Activated CD8-positive, alpha-beta memory T cell treated with anti-CD3 and anti-CD28 coated beads for 4 hours (primary cell): ENCODE data around the gene HLA-F.

Source experiments
- DNase-seq, 2 donors: peaks; one replicate each; pipeline ENCODE4 v3.0.0-alpha.2; 2020; ENCODE audit warnings: low read depth in 2 of 2

The HLA-F gene

DNA sequence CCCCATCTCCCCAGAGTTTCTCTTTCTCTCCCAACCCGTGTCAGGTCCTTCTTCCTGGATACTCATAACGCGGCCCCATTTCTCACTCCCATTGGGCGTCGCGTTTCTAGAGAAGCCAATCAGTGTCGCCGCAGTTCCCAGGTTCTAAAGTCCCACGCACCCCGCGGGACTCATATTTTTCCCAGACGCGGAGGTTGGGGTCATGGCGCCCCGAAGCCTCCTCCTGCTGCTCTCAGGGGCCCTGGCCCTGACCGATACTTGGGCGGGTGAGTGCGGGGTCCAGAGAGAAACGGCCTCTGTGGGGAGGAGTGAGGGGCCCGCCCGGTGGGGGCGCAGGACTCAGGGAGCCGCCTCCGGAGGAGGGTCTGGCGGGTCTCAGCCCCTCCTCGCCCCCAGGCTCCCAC, at the start of gene HLA-F:
TSS of gene HLA-F (plus strand) at position 173 of the 404 bp plus-strand sequence. CDS start at position 203, 30 bp downstream.
- peak; percentile 62 to 74 for DNase-seq

DNA sequence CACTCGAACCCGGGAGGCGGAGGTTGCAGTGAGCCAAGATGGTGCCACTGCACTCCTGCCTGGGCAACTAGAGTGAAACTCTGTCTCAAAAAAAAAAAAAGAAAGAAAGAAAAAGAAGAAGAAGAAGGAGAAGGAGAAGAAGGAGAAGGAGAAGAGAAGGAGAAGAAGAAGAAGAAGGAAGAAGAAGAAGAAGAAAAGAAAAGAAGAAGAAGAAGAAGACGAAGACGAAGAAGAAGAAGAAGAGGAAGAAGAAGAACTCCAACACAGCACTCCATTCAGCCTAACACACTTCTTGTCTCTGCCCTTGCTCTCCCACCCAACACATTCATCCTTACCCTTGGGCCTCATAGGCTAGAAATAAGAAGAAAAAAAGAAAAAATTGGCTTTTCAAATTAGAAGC, 49.2 kb upstream of the HLA-F start:
- DNase-seq, result no peak

DNA sequence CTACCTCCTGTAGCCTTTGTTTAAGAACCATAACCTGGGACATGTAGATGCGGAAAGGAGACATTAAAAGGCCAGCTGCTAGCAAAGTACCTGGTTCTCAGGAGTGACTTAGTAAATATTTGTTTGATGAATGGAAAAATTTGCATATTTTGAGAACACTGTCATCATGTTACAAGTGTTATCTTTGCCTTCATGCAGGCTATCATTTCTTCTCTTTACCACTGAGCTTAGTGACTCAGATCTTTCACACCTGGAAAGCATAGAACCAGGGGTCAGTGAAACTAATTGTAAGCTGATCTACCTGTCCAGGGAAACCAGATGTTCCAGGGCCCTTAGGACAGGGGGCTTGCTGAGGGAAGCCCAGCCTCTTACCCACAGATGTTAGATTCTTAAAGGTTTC, 47.7 kb upstream of the HLA-F start:
- no peak for DNase-seq

DNA sequence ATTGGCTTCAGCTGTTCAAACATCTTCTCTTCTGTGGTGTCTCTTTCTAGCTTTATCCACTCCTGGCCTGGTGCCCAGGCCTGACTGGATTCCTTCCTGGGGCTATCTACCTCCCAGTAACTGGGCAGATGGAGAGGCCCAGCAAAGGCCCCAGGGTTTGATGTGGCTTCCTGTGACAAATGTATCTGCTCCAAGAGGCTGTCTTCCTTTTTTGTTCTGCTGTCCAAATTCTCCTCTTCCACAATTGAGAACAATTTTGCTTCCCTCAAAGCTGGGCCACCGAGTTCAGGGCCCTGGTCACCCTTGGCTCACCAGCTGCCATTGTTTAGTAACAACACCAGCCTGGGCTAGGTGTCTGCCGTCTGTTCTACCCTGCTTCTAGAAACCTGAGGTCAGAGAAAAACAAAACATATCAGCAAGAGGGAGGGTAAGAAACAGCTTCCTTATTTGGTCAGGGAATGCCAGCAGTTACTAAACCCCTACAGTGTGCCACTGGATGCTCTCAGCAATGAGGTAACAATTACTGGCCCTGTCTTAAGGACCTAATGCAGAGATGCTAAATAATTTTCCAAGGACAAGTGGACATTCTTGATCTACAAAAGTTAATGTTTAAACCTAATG, 46.1 kb upstream of the HLA-F start:
- no peak for DNase-seq

DNA sequence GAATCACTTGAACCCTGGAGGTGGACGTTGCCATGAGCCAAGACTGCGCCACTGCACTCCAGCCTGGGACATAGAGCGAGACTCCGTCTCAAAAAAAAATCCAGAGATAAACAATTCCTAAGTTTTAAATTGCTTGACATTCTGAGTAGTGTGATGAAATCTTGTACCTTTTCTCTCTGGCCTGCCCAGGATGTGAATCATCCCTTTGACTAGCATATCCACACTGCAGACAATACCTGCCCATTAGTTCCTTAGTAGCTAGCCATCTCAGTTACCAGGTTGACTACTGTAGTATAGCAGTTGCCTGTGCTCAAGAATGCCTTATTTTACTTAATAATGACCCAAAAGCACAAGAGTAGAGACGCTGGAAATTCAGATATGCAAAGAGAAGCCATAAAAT, 45.1 kb upstream of the HLA-F start:
- DNase-seq, result no peak

DNA sequence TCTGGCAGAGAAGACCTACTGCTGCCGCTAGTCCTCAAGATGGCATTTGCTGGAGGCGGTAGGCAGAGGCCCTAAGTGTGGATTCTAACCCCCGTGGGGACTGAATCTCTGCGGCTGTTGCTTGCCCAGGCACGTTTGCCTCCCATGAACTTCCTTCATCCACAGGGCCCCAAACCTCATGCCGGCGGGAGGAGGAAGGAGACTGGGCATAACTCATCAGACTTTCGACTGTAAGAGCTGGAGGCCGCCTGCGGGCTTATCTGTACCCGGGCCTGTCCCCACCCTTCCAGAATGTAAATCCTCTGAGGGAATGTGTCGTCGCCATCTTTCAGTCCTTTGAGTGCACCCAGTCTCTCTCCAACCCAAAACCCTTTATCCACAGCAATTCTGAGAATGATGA, 43.3 kb upstream of the HLA-F start:
- no peak for DNase-seq

DNA sequence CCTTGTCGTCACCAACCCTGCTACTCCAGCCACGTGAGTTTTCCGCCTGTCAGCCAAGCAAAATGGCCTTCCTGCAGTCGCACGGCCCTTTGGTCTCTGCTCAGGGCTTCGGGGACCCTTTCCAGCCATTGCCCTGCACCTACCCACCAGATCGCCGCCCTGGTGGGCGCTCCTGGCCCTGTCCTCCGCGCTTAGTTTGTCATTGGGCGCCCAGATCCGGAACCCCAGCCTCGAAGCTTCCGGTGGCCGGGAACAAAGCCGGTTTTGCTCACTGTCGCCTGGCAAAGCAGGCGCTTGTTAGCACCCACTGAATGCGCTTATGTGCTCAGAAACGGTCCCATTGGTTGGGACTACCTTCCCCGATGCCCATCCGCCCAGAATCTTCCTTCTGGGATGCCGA, 42.8 kb upstream of the HLA-F start:
- no peak for DNase-seq

DNA sequence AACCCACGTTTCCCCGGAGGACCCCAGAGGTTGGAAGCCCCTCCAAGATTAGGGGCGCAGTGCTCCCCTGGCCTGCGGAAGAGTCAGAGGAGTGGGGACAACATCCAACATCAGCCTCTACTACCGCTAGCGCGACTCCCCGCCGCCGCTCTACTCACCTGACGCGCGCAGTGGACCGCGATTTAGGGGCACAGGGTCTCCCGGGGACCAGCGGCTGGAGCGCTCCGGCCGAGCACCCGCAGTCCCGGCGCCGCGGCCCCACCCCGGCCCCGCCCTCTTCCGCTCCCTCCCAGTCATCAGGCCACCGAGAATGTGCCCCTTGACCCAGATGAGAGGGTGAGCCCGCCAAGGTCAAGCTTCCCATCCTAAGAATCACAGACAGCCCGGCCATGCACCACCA, 42.3 kb upstream of the HLA-F start, which contains the start of gene ZFP57:
TSS of gene ZFP57 (minus strand) at position 249 of the 400 bp plus-strand sequence. CDS start 4,149 bp downstream, outside the sequence.
- DNase-seq, result no peak

DNA sequence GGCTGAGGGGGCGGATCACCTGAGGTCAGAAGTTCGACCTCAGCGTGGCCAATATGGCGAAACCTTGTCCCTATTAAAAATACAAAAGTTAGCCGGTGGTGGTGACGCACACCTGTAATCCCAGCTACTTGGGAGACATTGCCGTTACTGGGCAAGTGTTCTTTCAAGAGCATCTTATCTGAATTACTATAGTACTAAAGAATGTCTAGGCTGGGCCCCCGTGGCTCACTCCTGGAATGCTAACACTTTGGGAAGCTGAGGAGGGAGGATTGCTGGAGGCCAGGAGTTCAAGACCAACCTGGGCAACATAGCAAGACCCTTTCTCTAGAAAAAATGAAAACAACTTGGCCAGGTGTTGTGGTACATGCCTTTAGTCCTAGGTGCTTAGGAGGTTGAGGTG, 41.4 kb upstream of the HLA-F start:
- no peak for DNase-seq

DNA sequence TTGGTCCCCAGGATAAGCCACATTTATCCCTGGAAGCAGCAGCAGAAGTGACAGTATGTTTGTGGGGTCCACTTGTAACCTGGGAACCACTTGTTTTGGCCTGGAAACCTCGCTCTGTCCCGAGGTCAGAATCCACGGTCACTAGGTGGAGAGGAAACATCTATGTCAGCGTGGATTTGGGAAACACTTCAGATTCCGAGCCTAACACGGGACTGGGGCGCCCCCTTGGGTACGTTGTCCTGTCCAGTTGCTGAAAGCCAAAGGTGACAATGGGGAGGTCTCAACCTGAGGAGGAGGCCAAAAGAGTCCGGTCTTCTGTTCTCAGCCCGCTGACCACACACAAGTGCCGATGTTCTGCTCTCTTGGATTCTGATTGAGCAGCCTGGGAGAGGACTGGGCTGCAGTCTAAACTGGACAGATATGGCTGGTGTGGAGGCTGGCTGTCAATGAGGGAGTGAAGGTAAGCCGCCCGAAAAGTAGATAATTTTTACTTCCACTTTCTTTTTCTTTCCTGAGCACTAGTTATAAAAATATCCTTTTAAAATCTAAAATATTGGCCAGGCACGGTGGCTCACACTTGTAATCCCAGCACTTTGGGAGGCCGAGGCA, 37.4 kb upstream of the HLA-F start:
- DNase-seq, result no peak

DNA sequence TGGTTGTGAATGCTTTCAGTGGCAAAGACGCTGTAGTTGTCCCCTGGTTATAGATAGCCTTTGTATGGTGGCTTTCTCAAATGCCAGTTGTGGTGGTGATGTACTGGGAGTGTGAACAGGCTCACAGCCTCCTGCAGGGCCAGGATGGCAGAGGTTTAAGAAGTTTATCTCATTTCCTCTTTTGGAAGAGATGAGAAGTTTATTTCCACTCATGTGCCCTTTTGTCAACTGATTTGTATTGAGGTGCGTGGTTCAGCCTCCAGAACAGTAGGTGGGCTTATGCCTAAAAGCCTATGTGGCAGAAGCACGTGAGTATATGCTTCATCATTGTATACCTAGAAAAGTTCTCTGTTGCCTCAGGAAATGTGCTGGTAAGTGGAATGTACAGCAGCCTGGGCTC, 28.6 kb upstream of the HLA-F start:
- DNase-seq, result no peak

DNA sequence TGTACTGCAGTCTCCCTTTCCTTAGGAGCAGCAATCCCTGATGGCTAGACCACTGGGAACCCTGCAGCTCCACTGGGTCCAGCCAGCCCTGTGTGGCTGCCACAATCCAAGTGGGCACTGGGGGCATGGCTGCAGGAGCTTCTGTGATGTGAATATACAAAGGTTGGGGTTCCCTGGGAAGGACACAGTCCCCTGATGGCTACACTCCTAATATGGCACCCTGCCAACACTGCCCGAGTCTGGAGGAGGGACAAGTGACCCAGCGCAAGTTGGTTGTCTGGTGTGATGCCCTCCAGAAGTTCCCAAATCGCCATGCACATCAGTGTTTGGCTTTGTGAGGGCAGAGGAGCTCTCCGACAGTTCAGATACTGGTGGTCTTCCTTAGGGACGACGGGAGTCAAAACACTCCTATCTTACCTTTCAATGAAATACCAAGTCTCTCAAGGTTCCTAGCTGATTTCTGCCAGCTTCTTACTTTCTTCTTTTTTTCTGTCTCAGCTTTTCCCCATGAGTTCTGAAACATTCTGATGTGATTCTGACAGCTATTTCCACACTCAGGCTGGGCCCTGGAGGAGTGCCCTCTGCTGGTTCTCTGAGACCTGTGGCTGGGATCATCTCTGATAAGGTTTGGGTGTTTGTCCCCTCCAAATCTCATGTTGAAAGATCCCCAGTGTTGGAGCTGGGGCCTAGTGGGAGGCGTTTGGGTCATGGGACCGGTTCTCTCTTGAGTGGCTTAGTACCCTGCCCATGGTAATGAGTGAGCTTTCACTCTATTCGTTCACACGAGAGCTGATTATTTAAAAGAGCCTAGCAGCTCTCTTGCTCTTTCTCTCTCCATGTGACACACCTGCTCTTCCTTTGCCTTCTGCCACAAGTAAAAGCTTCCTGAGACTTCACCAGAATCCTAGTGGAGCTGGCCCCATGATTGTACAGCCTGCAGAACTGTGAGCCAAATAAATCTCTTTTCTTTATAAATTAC, 26.8 kb upstream of the HLA-F start:
- DNase-seq, result no peak

DNA sequence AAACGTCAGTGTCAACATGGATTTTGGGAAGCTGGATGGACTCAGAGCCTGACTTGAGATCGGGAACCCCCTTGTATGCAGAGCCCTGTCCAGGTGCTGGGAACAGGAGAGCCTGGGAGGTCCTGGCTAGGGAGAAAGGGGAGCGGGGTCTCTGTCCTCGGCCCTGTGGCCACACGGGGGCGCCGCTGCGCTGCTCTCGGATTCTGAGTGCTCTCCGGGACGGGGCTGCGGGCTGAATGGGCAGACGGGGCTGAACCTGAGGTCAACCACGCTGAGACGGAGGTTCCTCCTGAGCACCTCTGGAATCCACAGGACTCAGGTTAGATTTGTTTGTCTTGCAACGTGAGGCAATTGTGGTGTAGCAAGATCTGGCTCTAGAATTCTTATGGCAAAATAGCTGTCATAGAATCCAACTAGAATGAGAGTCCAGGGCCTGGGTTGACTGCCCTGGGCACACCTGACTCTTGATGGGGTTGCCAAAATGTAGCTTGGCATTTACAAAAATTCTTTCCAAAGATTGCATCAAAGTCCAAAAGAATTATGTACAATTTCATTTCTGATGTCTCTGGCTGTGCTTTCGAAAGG, 20.6 kb upstream of the HLA-F start:
- DNase-seq, result peak; percentile 43 to 64

DNA sequence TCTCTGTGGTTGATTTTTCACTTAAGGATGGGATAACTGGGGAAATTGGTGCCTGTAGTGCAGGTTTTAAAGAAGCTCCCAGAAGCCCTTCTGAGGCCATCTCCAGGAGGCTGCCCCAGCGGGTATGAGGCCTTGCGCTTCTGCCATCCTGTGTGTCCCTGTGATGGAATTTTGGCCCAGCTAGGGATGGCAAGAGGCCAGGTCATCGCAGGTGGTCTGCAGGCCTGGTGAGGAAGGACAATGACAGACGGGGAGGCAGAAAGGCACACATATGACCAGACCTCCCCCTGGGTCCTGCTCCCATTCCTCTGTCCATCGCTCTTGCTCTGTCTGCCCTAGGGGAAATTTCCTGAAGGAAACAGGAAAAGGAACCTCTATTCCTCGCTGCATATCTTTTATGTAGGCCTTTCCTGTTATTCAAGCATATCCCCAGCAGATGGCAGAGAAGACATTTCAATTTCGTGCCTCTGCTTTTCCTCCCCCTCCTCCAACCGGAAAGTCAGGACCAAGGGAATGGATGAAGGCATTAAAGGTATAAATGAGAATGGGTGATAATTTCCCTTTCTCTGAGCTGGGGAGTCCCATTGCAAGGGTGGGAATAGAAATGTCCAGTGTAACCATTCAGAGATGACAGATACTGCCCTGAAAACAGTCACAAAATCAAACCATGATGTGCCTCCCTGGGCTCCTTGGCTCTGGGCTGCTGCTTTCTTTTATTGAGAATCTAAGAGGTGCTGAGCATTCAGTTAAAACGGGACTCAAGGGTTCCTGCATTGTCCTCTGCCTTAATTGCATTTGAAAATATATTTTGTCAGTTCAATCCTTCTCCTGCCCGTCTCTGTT, 17.6 kb upstream of the HLA-F start:
- DNase-seq, result no peak

DNA sequence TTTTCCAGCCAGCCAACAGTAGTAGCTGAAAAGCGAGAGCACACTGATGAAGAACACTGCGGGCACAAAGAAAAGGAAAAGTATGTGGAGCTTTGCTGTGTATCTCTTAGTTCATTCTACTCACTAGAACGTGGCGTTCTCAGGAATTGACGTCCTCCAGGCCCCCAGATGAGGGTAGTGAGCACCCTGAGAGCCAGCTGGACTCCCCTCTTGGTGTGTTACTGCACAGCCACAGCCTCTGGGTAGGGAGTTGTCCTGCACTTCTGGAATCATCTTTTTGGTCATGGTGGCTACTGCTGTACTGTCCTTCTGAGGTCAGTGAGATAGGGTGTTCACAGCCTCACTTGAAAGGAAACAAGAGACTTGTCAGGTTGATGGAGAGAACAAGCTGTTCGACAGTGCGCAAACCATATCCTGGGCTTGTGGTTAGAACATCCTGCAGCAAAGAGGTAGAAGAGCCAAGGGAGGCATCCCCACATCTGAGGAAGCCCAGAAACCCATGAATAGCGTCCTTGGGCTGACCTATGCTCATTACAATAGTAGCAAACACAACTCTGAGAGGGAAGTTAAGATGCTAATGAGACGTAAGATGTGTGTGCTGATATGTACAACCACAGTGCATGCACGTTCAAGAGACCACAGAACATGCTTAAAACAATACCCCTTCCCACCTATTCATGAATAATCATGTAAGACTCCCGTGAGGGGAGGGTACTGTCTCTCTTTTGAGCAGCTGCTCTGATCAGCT, 14.6 kb upstream of the HLA-F start:
- no peak for DNase-seq

DNA sequence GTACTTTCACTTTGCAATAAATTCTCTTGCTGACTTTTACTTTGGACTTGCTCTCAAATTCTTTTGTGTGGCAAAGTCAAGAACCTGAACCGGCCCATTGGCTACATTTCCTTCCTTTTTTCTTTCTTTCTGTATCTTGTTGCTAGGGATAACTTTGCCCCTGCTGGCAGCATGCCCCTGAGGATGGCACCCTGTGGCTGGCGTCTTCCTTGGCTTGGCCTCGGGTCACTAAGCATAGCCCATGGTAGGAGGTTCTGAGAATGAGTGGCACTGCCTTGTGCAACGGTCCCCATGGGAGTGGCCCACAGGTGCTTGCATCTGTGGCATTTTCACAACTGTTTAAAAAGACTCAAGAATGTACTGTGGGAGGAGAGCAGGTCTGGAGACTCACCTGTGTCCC, 14.0 kb upstream of the HLA-F start:
- DNase-seq, result no peak

DNA sequence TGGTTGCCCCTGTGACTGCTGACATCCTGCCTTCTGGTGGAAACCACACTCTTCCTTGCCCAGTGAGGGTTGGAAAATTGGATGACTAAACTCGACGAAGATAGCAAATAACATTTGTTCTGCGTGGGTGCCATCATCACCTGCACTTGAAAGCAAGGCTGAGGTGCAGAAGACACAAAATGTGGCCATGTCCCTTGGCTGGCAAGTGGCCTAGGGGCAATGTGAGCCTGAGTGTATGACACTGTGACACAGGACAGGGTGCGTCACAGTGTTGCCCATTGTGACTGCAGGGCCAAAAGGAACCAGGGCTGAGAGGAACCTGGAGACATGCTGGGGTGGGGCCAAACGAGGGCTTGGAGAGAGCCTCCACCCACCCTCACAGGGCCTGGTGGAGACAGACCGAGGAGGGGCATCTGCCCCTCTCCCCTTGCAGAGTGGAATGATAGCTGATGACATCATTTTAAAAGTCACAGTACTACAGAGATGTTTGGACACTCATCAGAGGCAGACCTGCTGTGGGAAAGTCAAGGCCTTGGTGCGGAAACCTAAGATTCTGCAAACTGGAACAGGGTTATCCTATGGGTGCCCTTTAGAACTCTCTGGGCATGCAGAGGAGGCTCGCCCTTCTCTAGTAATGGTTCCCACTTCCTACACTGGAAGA, 12.8 kb upstream of the HLA-F start:
- DNase-seq, result no peak

DNA sequence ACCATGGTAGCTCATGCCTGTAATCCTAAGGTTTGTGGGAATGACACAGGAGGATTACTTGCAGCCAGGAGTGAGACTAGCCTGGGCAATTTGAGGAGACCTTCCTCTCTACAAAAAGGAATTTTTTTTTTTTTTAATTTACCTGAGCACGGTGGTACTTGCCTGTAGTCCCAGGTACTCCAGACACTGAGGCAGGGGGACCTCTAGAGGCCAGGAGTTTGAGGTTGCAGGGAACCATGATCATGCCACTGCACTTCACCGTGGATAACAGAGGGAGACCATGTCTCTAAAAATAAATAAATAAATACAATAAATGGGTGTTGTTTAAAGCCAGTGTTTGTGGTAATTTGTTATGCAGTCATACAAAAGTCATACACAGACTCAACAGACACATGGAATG, 2.4 kb upstream of the HLA-F start:
- no peak for DNase-seq

DNA sequence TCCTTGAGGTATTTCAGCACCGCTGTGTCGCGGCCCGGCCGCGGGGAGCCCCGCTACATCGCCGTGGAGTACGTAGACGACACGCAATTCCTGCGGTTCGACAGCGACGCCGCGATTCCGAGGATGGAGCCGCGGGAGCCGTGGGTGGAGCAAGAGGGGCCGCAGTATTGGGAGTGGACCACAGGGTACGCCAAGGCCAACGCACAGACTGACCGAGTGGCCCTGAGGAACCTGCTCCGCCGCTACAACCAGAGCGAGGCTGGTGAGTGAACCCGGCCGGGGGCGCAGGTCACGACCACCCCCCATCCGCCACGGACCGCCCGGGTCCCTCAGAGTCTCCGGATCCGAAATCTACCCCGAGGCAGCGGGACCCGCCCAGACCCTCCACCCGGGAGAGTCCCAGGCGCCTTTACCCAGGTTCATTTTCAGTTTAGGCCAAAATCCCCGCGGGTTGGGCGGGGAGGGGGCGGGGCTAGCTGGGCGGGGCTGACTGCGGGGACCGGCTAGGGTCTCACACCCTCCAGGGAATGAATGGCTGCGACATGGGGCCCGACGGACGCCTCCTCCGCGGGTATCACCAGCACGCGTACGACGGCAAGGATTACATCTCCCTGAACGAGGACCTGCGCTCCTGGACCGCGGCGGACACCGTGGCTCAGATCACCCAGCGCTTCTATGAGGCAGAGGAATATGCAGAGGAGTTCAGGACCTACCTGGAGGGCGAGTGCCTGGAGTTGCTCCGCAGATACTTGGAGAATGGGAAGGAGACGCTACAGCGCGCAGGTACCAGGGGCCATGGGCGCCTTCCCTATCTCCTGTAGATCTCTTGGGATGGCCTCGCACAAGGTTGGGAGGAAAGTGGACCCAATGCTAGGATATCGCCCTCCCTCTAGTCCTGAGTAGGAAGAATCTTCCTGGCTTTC, 693 bp downstream of the HLA-F start:
- peak; percentile 64 to 70 for DNase-seq
